DOHH2 (cell line): ENCODE data around the gene ST6GALNAC6.

ENCODE experiments used
- CTCF ChIP-seq: fragments of 200-600 bp; sonication (generic); IDR thresholded peaks from one replicate; pipeline ENCODE4 v1.5.1; 2014; ENCODE audit warnings: antibody characterized with exemption, mild to moderate bottlenecking, low read depth, low read length; ENCODE audit not compliant: poor library complexity, severe bottlenecking
- EZH2phosphoT487 ChIP-seq: fragments of 200-600 bp; sonication (generic); IDR thresholded peaks from 2 replicates; pipeline ENCODE4 v1.6.1; 2017; ENCODE audit warnings: borderline replicate concordance, mild to moderate bottlenecking, antibody characterized with exemption, low read length, moderate library complexity, mixed read lengths

DNA sequence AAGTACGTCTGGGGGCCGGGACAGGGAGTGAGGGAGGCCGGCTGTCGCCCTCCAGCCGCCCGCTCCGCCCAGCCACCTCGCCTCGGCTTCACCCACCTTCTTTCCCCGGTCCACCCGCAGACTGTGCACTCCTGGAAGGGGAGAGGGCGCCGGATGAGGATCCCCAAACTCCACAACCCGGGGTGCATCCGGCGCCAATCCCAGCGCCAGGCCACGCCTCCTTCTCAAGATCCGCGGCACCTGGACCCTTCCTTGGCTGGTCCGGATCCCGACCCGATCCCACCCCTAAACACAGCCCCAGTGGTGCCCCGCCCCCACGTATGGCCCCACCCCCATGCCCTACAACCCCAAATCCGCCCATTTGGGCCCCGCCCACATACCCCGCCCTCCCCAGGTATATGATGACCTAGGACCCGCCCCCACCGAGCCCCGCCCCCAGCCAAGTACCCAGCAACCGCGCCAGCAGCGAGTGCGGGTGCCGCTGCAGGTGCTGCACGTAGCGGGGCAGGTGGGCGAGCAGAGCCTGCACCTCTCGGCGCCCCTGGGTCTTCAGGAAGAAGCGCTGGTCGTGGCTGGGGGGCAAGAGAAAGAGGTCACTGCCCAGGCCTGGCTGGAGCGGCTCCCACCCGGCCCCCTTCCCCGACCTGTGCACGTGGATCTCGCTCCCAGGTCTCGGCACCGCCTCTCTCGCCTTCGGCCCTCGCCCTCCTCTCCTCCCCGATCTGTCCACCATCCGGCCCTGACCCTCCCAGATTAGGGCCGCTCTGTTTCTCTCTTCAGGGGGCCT is 28.0 kb upstream of the ST6GALNAC6 start:
- TF ChIP-seq CTCF (no peak), EZH2phosphoT487 (no peak)
